MG63 (cell line): ENCODE results near the gene SDF2L1. TPM values are rescaled to one million over a fixed set of nuclear protein-coding genes. Genes with fewer than 3 reads are reported as not detected.
A peak's percentile ranks its signal among the peaks of the same experiment; 100 is the strongest.
"Not testable (repeated sequence)": the region's sequence is repeated elsewhere in the genome, so short reads cannot be mapped to it uniquely, and the experiment has no call there.

ENCODE experiments used
- DNase-seq: peaks from one replicate; pipeline ENCODE4 v3.0.0-alpha.2; 2020
- H3K27me3 ChIP-seq: fragments of 250-450 bp; sonication (Bioruptor Pico); 2 replicates; pipeline ENCODE4 v1.5.1; 2020; ENCODE audit warnings: mild to moderate bottlenecking, moderate library complexity
- H3K36me3 ChIP-seq: fragments of 250-450 bp; sonication (Bioruptor Pico); 2 replicates; pipeline ENCODE4 v1.5.1; 2020; ENCODE audit warnings: mild to moderate bottlenecking, moderate library complexity
- H3K4me3 ChIP-seq: fragments of 250-450 bp; sonication (Bioruptor Pico); 2 replicates; pipeline ENCODE4 v1.5.1; 2020; ENCODE audit warnings: mild to moderate bottlenecking, moderate library complexity
- H3K9me3 ChIP-seq: fragments of 250-450 bp; sonication (Bioruptor Pico); 2 replicates; pipeline ENCODE4 v1.5.1; 2020; ENCODE audit warnings: mild to moderate bottlenecking, moderate library complexity
- total RNA-seq: library from RNA; depleted of rRNA; stranded (reverse); fragments of >200 nt; shearing (Covaris generic); gene quantifications from 2 replicates; pipeline ENCODE4 v1.2.3, GENCODE V29; 2014; ENCODE audit warnings: low replicate concordance

SDF2L1 gene
- total RNA-seq, 1 experiment from 2014 or later = 40.9 TPM

DNA sequence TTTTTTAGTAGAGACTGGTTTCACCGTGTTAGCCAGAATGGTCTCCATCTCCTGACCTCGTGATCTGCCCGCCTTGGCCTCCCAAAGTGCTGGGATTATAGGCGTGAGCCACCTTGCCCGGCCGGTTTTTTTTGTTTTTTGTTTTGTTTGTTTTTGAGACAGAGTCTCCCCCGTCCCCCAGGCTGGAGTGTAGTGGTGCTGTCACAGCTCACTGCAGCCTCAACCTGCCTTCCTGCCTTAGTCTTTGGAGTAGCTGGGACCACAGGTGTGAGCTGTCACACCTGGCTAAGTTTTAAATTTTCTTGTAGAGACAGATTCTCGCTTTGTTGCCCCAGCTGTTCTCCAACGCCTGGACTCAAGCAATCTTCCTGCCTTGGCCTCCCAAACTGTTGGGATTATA is 26.9 kb downstream of the SDF2L1 start:
- H3K36me3 ChIP-seq = peaks cover 26% of the 10 kb centered on the region
- no peaks in the 10 kb centered on the region for H3K9me3 ChIP-seq
- H3K27me3 ChIP-seq = no peaks in the 10 kb centered on the region
- H3K4me3 ChIP-seq = no peak overlapping the region
- no peak for DNase-seq

DNA sequence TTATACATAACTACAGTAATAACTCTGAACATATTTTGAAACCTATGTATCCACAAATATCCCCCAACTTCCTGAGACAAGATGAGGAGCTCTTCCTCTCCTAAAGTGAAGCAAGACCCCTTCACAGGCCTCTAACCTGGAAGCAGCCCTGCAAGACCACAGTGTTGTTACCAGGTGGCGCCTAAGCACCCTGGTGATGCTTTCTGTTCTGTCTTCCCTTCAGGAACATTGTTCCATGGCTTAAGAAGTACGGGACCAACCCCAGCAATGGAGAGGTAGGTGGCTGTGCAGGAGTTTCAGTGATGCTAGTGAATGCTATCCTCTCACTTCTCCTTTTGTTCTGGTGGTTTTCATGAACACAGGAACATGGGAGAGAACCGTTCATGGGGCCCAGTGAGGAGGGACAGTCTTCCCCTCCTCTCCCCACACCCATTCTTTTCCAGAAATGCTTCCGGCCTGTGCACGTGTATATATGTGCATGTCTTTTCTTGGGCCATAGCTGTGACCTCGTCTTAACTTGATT is 30.1 kb downstream of the SDF2L1 start:
- Histone ChIP-seq H3K27me3 (no peaks in the 10 kb centered on the region), H3K36me3 (peaks cover 33% of the 10 kb centered on the region), H3K4me3 (no peak overlapping the region), H3K9me3 (no peaks in the 10 kb centered on the region)
- no peak for DNase-seq

GRCh38 chr22:21673534-21674321 is 31.6 kb downstream of the SDF2L1 start:
- Histone ChIP-seq H3K4me3 (no peak overlapping the region), H3K9me3 (no peaks in the 10 kb centered on the region), H3K36me3 (peaks cover 33% of the 10 kb centered on the region), H3K27me3 (no peaks in the 10 kb centered on the region)
- no peak for DNase-seq

DNA sequence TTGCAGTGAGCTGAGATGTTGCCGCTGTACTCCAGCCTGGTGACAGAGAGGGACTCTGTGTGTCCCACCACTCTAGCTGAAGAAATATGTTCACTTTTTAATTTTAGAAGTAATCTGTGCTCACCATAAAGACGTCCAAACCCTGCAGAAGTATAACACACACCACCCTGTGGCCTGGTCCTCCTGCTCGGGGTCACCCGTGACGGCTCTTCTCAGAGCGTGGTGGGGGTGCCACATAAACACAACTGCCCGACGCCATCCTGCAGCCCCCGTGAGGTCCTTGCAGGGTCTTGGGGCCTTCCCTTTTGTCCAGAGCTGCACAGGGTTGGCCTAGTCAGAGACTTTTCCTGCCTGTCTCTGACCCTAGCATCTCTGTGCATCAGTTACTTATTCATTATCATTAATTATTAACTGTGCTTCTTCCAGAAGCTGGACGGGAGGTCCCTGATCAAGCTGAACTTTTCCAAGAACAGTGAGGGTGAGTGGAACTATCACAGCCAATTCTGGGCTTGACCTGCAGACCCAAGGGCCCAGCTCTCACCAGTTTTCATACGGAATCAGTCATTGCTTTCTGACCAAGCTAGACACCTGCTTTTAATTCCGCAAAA is 32.6 kb downstream of the SDF2L1 start:
- Histone ChIP-seq H3K27me3 (no peaks in the 10 kb centered on the region), H3K4me3 (no peak overlapping the region), H3K9me3 (no peaks in the 10 kb centered on the region), H3K36me3 (peaks cover 32% of the 10 kb centered on the region)
- no peak for DNase-seq

DNA sequence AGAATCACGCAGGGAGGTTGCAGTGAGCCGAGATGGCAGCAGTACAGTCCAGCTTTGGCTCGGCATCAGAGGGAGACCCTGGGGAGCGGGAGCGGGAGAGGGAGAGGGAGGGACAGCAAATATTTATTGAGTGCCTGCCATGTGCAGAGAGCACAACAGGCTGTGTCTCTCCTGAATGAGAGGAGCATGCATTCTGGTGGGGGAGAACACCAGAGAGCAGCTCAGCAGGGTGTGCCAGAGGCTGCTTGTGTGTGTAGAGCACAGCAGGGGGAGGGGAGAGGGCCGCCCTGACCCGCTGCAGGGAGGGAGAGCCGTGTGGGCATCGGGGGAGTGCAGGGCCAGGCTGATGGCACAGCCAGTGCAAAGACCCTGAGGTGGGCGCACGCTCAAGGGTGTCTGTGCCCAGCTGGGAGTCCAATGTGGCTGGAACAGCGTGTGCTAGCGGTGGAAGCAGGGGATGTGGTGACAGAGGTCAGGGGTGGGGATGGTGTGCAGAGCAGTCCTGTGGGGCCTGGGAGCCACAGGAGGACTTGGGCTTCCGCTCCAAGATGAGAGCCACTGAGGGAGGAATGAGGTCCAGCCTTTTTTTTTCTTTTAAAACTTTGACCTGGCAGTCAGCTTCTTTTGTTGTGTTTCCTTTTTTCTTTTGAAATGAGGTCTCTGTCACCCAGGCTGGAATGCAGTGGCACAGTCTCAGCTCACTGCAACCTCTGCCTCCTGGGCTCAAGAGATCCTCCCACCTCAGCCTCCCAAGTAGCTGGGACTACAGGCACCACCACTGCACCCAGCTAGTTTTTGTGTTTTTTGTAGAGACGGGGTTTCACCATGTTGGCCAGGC is 35.7 kb downstream of the SDF2L1 start:
- Histone ChIP-seq H3K4me3 (no peak overlapping the region), H3K27me3 (no peaks in the 10 kb centered on the region), H3K36me3 (peaks cover 7% of the 10 kb centered on the region), H3K9me3 (no peaks in the 10 kb centered on the region)
- no peak for DNase-seq

GRCh38 chr22:21678842-21679241 is 36.7 kb downstream of the SDF2L1 start:
- not testable (repeated sequence) for H3K4me3 ChIP-seq, DNase-seq, H3K27me3 ChIP-seq, H3K9me3 ChIP-seq
- H3K36me3 ChIP-seq = peaks cover 11% of the 10 kb centered on the region

DNA sequence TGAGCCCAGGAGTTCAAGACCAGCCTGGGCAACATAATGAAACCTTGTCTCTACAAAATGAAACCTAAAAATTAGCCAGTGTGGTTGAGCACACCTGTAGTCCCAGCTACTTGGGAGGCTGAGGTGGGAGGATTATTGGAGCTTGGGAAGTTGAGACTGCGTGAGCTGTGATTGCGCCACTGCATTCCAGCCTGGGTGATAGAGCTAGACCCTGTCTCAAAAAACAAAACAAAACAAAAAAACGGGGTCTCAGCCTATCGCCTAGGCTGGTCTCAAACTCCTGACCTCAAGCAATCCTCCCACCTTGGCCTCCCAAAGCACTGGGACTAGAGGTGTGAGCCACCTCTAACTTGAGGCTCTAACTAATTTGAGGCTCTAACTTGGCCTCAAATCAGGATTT is 37.3 kb downstream of the SDF2L1 start:
- no peak overlapping the region for H3K4me3 ChIP-seq
- no peaks in the 10 kb centered on the region for H3K27me3 ChIP-seq
- no peak for DNase-seq
- H3K9me3 ChIP-seq = no peaks in the 10 kb centered on the region
- H3K36me3 ChIP-seq = peaks cover 10% of the 10 kb centered on the region

DNA sequence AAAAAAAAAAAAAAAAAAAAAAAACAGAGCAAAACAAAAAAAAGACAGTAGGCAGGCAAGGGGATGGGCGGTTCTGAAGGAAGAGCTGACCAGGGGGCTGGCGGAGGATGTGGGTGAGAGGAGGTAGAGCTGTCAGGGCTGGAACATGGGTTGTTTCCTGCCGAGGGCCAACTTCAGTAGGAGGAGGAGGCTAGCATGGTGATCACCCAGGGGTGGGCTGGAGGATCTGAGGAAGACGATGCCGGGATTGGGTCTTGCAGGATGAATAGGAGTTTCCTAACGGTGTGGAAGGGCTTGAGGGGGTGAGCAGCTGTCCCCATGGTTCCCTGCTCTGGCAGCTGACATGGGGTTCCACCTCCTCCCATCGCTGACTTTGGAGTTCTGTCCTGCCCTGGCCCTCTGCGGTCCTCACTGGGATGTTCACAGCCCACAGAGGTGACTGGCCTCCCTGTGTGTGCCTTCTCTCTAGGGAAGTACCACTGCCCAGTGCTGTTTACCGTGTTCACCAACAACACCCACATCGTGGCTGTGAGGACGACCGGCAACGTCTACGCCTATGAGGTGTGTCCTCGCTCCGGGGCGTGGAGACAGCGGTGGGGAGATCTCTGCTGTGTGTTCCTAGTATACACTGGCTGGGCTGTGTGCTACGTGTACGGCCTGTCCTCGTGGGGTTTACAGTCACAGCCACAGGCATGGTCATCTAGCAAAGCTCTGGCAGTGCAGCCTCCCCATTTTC is 38.9 kb downstream of the SDF2L1 start:
- Histone ChIP-seq H3K4me3 (no peak overlapping the region), H3K27me3 (no peaks in the 10 kb centered on the region), H3K36me3 (peaks cover 6% of the 10 kb centered on the region; the same call in 1 of the 2 replicates), H3K9me3 (no peaks in the 10 kb centered on the region)
- DNase-seq = no peak

DNA sequence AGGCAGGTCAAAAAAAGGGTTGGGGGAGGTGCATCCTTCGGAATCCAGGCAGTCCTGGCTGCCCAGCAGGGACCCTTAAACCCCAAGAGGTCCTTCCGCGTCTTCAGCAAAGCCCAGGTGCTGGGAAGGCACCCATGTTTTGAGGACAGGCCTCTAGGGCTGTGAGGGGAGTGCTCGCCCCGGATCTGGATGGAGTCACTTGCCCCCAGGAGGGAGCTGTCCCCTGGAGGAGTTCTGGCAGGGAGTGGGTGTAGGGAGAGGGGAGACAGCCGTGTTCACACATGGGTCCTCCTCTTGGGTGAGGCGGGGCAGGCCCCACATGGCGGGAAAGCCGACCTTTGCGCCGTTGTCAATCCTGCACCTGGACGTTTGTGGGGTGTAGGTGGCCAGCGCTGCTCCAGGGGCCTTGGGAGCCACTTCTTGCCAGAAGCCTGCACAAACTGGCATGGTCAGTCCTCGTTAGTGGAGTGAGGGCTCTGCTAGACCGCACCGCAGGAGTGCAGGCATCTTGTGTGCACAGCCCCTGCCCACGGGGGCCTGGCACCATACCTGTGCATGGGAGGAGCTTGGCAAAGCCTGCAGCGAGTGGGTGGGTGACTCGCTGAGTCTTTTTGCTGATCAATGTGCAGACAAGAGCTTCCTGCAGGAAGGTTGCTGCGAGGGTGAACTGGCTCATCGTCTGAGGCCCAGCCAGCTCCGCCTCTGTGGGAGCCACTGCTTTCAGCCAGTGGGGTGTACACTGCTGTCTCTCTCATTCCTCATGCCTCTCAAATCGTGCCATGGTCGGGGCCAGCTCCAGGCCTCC is 39.7 kb downstream of the SDF2L1 start:
- no peak overlapping the region for H3K4me3 ChIP-seq
- peak; percentile 37 for DNase-seq

DNA sequence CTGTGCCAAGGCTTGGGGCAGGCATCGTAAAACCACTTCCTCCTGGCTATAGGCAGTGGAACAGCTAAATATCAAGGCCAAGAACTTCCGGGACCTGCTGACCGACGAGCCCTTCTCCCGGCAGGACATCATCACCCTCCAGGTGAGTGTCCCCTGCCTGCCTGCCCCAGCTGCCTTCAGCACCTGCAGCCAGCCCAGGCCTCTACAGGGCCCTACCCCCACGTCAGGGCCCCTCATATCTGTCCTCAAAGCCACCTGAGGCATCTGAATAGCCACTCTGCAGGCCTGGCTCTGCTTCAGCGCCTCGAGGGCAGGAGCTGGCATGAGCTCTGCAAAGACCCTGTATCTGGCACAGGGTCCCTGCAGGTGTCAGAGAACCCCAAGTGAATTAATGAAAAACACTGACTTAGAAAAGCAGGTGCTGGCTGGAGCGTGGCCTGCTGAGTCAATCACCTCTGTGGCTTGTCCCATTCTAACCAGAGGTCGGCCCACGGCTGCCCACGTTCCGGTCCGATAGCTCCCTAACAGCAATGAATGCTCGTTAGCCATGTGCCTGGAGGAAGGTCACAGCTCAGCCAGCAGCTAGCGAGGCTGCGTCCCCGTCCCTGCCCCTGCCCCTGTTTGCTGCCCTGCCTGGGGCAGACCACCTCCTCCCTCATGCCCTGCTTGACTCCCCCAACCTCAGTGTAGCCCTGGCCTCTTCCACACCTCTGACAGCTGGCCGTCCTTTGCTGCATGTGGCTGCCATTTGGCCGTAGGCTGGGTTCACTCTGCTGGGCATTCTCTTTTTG is 40.5 kb downstream of the SDF2L1 start:
- H3K4me3 ChIP-seq = no peak overlapping the region
- H3K36me3 ChIP-seq = peaks cover 6% of the 10 kb centered on the region; the same call in 1 of the 2 replicates

More for the DNA sequence above, 39.7 kb downstream of the SDF2L1 start:
- Histone ChIP-seq H3K27me3 (no peaks in the 10 kb centered on the region), H3K9me3 (no peaks in the 10 kb centered on the region), H3K36me3 (peaks cover 6% of the 10 kb centered on the region; the same call in 1 of the 2 replicates)

DNA sequence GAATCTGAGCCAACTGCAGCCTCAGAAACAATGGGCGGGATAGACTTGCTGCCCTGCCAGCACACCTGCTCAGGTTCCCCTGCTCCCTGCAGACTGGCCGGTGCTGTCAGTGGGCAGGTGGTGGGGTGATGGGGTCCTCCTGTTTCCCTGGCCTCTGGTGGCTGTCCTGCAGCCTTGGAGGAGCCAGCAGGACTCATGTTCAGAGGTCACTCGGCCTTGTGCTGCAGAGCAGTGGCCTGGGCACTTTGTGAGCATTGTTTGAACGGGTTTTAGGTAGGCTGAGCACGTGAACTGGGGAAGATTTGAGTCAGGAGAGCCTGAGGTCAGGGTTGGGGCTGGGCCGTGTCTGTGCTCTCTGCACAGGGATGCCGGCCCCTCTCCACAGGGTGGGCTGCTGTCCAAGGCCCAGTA is 41.3 kb downstream of the SDF2L1 start:
- peaks cover 6% of the 10 kb centered on the region; the same call in 1 of the 2 replicates for H3K36me3 ChIP-seq
- H3K9me3 ChIP-seq = no peaks in the 10 kb centered on the region
- no peak overlapping the region for H3K4me3 ChIP-seq
- no peak for DNase-seq
- H3K27me3 ChIP-seq = no peaks in the 10 kb centered on the region

More for the DNA sequence above, 40.5 kb downstream of the SDF2L1 start:
- Histone ChIP-seq H3K27me3 (no peaks in the 10 kb centered on the region), H3K9me3 (no peaks in the 10 kb centered on the region)
- no peak for DNase-seq

- Histone ChIP-seq H3K36me3 (peaks cover 8% of the 10 kb centered on the region; the same call in 1 of the 2 replicates), H3K4me3 (no peak overlapping the region), H3K9me3 (no peaks in the 10 kb centered on the region), H3K27me3 (no peaks in the 10 kb centered on the region)
- DNase-seq = no peak
Measured at GRCh38 chr22:21684492-21685163, 42.5 kb downstream of the SDF2L1 start.

- H3K36me3 ChIP-seq = peaks cover 9% of the 10 kb centered on the region; the same call in 1 of the 2 replicates
- H3K27me3 ChIP-seq = no peaks in the 10 kb centered on the region
- no peaks in the 10 kb centered on the region for H3K9me3 ChIP-seq
- H3K4me3 ChIP-seq = no peak overlapping the region
- DNase-seq = no peak
Measured at GRCh38 chr22:21685164-21685513, 43.0 kb downstream of the SDF2L1 start.

- H3K27me3 ChIP-seq = no peaks in the 10 kb centered on the region
- H3K36me3 ChIP-seq = peaks cover 11% of the 10 kb centered on the region; the same call in 1 of the 2 replicates
- H3K9me3 ChIP-seq = no peaks in the 10 kb centered on the region
- H3K4me3 ChIP-seq = no peak overlapping the region
- no peak for DNase-seq
Measured at GRCh38 chr22:21686193-21686608, 44.1 kb downstream of the SDF2L1 start.
